HepG2 (cell line): ENCODE results near the gene MPV17L2.

Source experiments
- ZZZ3 ChIP-seq: sonication (generic); formaldehyde crosslinking; IDR thresholded peaks from 2 replicates; pipeline ENCODE4 v1.4.0; 2020; ENCODE audit warnings: missing genetic modification reagents, mild to moderate bottlenecking, borderline replicate concordance
- TF ChIP-seq, protein P1 (sequence below): sonication (generic); formaldehyde crosslinking; IDR thresholded peaks from 2 replicates; pipeline ENCODE4 v1.4.0; 2020; ENCODE audit warnings: missing genetic modification reagents
- TF ChIP-seq, protein P2 (sequence below): sonication (generic); formaldehyde crosslinking; IDR thresholded peaks from 2 replicates; pipeline ENCODE4 v1.4.0; 2020; ENCODE audit warnings: missing genetic modification reagents
- TF ChIP-seq, protein P3 (sequence below): sonication (generic); formaldehyde crosslinking; conservative IDR thresholded peaks from 2 replicates; pipeline ENCODE4 v1.4.0; 2020; ENCODE audit warnings: missing genetic modification reagents

DNA sequence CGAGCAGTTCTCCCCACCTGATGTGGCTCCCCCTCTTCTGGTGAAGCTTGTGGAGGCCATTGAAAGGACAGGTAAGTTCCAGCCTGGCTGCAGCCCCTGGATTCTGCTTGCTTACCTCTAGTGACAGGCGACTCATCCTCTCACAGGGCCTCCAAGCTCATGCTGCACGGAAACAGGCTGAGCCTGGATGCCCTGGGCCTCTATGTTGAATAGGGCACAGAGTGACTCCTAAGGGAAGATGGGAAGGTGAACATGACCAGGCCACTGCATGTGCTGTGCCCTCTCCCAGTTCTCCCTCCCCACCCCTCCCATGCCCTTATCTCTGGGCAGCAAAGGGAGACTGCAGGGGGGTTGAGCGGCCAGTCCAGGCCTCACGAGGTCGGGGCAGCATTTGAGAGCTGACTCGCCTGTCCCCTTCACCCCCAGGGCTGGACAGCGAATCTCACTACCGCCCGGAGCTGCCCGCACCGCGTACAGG is 32.5 kb upstream of the MPV17L2 start:
- TF ChIP-seq, protein P1, sequence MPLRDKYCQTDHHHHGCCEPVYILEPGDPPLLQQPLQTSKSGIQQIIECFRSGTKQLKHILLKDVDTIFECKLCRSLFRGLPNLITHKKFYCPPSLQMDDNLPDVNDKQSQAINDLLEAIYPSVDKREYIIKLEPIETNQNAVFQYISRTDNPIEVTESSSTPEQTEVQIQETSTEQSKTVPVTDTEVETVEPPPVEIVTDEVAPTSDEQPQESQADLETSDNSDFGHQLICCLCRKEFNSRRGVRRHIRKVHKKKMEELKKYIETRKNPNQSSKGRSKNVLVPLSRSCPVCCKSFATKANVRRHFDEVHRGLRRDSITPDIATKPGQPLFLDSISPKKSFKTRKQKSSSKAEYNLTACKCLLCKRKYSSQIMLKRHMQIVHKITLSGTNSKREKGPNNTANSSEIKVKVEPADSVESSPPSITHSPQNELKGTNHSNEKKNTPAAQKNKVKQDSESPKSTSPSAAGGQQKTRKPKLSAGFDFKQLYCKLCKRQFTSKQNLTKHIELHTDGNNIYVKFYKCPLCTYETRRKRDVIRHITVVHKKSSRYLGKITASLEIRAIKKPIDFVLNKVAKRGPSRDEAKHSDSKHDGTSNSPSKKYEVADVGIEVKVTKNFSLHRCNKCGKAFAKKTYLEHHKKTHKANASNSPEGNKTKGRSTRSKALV (CRISPR knock-in tag), result no peak
- TF ChIP-seq, protein P2, sequence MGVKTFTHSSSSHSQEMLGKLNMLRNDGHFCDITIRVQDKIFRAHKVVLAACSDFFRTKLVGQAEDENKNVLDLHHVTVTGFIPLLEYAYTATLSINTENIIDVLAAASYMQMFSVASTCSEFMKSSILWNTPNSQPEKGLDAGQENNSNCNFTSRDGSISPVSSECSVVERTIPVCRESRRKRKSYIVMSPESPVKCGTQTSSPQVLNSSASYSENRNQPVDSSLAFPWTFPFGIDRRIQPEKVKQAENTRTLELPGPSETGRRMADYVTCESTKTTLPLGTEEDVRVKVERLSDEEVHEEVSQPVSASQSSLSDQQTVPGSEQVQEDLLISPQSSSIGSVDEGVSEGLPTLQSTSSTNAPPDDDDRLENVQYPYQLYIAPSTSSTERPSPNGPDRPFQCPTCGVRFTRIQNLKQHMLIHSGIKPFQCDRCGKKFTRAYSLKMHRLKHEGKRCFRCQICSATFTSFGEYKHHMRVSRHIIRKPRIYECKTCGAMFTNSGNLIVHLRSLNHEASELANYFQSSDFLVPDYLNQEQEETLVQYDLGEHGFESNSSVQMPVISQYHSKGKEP (CRISPR knock-in tag), result no peak
- no peak for TF ChIP-seq ZZZ3 (CRISPR knock-in tag)
- TF ChIP-seq, protein P3, sequence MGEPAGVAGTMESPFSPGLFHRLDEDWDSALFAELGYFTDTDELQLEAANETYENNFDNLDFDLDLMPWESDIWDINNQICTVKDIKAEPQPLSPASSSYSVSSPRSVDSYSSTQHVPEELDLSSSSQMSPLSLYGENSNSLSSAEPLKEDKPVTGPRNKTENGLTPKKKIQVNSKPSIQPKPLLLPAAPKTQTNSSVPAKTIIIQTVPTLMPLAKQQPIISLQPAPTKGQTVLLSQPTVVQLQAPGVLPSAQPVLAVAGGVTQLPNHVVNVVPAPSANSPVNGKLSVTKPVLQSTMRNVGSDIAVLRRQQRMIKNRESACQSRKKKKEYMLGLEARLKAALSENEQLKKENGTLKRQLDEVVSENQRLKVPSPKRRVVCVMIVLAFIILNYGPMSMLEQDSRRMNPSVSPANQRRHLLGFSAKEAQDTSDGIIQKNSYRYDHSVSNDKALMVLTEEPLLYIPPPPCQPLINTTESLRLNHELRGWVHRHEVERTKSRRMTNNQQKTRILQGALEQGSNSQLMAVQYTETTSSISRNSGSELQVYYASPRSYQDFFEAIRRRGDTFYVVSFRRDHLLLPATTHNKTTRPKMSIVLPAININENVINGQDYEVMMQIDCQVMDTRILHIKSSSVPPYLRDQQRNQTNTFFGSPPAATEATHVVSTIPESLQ (CRISPR knock-in tag), result no peak
